A673 (cell line): Measurements from ENCODE around the gene ZNF283.
"Not testable (repeated sequence)": the region's sequence is repeated elsewhere in the genome, so short reads cannot be mapped to it uniquely, and the experiment has no call there.

Source experiments
- CTCF ChIP-seq: fragments of 300-800, 200-600 bp; sonication (generic); conservative IDR thresholded peaks from 2 replicates; pipeline ENCODE4 v1.5.1; 2017; ENCODE audit warnings: low read depth, mild to moderate bottlenecking, antibody characterized with exemption, low read length, moderate library complexity, mixed read lengths
- EZH2 ChIP-seq: fragments of 200-600 bp; sonication (generic); IDR thresholded peaks from 2 replicates; pipeline ENCODE4 v1.6.1; 2017; ENCODE audit warnings: borderline replicate concordance, low read depth, mild to moderate bottlenecking, mixed read lengths, antibody characterized with exemption, low read length; ENCODE audit not compliant: poor library complexity, severe bottlenecking

GRCh38 chr19:43824572-43824971 lies 2.5 kb upstream of the ZNF283 start:
- not testable (repeated sequence) for TF ChIP-seq CTCF, EZH2
